MCF 10A (cell line): ENCODE measurements around the gene BCKDK. TPM values are rescaled to one million over a fixed set of nuclear protein-coding genes. Genes with fewer than 3 reads are reported as not detected.

Source experiments
- BruUV-seq: library from RNA; stranded (reverse); fragments of 400-500 nt; replicated peaks from 2 replicates; lab custom pipeline; 2021; lab: Mats Ljungman, UMichigan
- CTCF ChIA-PET: fragments of 300-600 bp; sonication (Branson Sonifier 250); formaldehyde crosslinking; extraction: SDS; loops from one replicate; lab custom pipeline; 2021; ENCODE audit warnings: antibody characterized with exemption, inconsistent platforms; lab: Yijun Ruan, JAX
- POLR2A ChIA-PET: fragments of 300-600, 350-650 bp; sonication (Branson Sonifier 250); formaldehyde crosslinking; extraction: SDS; loops from one replicate; lab custom pipeline; 2020; ENCODE audit warnings: antibody characterized with exemption, inconsistent platforms; lab: Yijun Ruan, JAX
- DNase-seq: peaks from one replicate; pipeline ENCODE4 v3.0.0-alpha.2; 2018; ENCODE audit not compliant: unreplicated experiment
- H3K27ac Mint-ChIP-seq: one replicate; pipeline ENCODE4 v1.8.0; 2022; ENCODE audit warnings: mild to moderate bottlenecking, low read depth, mixed read lengths; ENCODE audit not compliant: unreplicated experiment
- H3K27me3 Mint-ChIP-seq: one replicate; pipeline ENCODE4 v1.8.0; 2022; ENCODE audit warnings: mixed read lengths; ENCODE audit not compliant: insufficient read depth, unreplicated experiment
- H3K36me3 Mint-ChIP-seq: one replicate; pipeline ENCODE4 v1.8.0; 2022; ENCODE audit warnings: mild to moderate bottlenecking, moderate library complexity, mixed read lengths; ENCODE audit not compliant: insufficient read depth, unreplicated experiment
- H3K4me1 Mint-ChIP-seq: one replicate; pipeline ENCODE4 v1.8.0; 2022; ENCODE audit warnings: mixed read lengths; ENCODE audit not compliant: insufficient read depth, unreplicated experiment
- H3K4me3 Mint-ChIP-seq: one replicate; pipeline ENCODE4 v1.8.0; 2022; ENCODE audit warnings: mild to moderate bottlenecking, moderate library complexity, mixed read lengths; ENCODE audit not compliant: unreplicated experiment
- H3K9me3 Mint-ChIP-seq: one replicate; pipeline ENCODE4 v1.8.0; 2022; ENCODE audit warnings: mixed read lengths; ENCODE audit not compliant: unreplicated experiment
- intact Hi-C: fragments of 100-400 bp; cut with micrococcal nuclease; formaldehyde crosslinking; loops from 2 replicates; pipeline ENCODE4 v1.14.1; 2022
- total RNA-seq: library from RNA; stranded (reverse); gene quantifications from 2 replicates; pipeline ENCODE4 v1.2.3, GENCODE V29; 2022
- TF ChIP-seq, protein P1 (sequence below): fragments of 200-600 bp; IDR thresholded peaks from one replicate; pipeline ENCODE4 v1.8.0; 2022; ENCODE audit warnings: antibody characterized with exemption, mild to moderate bottlenecking; ENCODE audit not compliant: unreplicated experiment

The BCKDK gene
- total RNA-seq, 1 experiment from 2014 or later: 41.0 TPM

DNA sequence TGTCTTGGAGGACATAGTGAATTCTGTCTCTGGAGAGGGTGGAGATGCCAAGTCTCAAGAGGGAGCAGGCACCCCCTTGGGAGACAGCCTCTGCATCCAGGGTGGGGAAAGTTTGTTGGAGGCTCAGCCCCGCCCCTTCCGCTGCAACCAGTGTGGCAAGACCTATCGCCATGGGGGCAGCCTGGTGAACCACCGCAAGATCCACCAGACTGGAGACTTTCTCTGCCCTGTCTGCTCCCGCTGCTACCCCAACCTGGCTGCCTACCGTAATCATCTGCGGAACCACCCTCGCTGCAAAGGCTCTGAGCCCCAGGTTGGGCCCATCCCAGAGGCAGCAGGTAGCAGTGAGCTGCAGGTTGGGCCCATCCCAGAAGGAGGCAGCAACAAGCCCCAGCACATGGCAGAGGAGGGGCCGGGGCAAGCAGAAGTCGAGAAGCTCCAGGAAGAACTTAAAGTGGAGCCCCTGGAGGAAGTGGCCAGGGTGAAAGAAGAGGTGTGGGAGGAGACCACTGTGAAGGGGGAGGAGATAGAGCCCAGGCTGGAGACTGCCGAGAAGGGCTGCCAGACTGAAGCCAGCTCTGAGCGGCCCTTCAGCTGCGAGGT, 28.7 kb upstream of the BCKDK start:
- TF ChIP-seq, protein P1, sequence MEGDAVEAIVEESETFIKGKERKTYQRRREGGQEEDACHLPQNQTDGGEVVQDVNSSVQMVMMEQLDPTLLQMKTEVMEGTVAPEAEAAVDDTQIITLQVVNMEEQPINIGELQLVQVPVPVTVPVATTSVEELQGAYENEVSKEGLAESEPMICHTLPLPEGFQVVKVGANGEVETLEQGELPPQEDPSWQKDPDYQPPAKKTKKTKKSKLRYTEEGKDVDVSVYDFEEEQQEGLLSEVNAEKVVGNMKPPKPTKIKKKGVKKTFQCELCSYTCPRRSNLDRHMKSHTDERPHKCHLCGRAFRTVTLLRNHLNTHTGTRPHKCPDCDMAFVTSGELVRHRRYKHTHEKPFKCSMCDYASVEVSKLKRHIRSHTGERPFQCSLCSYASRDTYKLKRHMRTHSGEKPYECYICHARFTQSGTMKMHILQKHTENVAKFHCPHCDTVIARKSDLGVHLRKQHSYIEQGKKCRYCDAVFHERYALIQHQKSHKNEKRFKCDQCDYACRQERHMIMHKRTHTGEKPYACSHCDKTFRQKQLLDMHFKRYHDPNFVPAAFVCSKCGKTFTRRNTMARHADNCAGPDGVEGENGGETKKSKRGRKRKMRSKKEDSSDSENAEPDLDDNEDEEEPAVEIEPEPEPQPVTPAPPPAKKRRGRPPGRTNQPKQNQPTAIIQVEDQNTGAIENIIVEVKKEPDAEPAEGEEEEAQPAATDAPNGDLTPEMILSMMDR: no peak
- BruUV-seq: no TSS peak
- H3K36me3 Mint-ChIP-seq: peaks cover 25% of the 10 kb centered on the region
- no peaks in the 10 kb centered on the region for H3K27me3 Mint-ChIP-seq
- no peaks in the 10 kb centered on the region for H3K9me3 Mint-ChIP-seq
- DNase-seq: no peak
- ChIA-PET POLR2A (interaction anchor here (0.7 kb wide), 1 partner anchor 381 kb away, joined by 3 read pairs; no protein-coding TSS in a partner anchor), CTCF (interaction anchor here (1.7 kb wide), 1 partner anchor 20 kb away, joined by 3 read pairs; no protein-coding TSS in a partner anchor)
- peaks cover 14% of the 10 kb centered on the region for H3K4me1 Mint-ChIP-seq
- no peak overlapping the region for H3K27ac Mint-ChIP-seq
- intact Hi-C loops: no loop called here
- H3K4me3 Mint-ChIP-seq: no peak overlapping the region

DNA sequence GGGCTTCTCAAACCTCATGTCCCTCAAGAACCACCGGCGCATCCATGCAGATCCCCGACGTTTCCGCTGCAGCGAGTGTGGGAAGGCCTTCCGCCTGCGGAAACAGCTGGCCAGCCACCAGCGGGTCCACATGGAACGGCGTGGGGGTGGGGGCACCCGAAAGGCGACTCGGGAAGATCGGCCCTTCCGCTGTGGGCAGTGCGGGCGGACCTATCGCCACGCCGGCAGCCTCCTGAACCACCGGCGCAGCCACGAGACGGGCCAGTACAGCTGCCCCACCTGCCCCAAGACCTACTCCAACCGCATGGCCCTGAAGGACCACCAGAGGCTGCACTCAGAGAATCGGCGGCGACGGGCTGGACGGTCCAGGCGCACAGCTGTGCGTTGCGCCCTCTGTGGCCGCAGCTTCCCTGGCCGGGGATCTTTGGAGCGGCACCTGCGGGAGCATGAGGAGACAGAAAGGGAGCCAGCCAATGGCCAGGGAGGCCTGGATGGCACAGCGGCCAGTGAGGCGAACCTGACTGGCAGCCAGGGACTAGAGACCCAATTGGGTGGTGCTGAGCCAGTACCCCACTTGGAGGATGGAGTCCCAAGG, 28.1 kb upstream of the BCKDK start:
- ChIA-PET POLR2A (interaction anchor here (0.7 kb wide), 1 partner anchor 380 kb away, joined by 3 read pairs; no protein-coding TSS in a partner anchor), CTCF (interaction anchor here (0.7 to 1.7 kb wide), 2 partner anchors 19 to 97 kb away, joined by 3 to 4 read pairs; no protein-coding TSS in a partner anchor)
- H3K27me3 Mint-ChIP-seq: no peaks in the 10 kb centered on the region
- TF ChIP-seq, protein P1: no peak
- no peak for DNase-seq
- no peak overlapping the region for H3K27ac Mint-ChIP-seq
- no TSS peak for BruUV-seq
- intact Hi-C loops: no loop called here
- H3K36me3 Mint-ChIP-seq: peaks cover 21% of the 10 kb centered on the region
- no peak overlapping the region for H3K4me3 Mint-ChIP-seq
- H3K4me1 Mint-ChIP-seq: peaks cover 7% of the 10 kb centered on the region
- H3K9me3 Mint-ChIP-seq: no peaks in the 10 kb centered on the region

DNA sequence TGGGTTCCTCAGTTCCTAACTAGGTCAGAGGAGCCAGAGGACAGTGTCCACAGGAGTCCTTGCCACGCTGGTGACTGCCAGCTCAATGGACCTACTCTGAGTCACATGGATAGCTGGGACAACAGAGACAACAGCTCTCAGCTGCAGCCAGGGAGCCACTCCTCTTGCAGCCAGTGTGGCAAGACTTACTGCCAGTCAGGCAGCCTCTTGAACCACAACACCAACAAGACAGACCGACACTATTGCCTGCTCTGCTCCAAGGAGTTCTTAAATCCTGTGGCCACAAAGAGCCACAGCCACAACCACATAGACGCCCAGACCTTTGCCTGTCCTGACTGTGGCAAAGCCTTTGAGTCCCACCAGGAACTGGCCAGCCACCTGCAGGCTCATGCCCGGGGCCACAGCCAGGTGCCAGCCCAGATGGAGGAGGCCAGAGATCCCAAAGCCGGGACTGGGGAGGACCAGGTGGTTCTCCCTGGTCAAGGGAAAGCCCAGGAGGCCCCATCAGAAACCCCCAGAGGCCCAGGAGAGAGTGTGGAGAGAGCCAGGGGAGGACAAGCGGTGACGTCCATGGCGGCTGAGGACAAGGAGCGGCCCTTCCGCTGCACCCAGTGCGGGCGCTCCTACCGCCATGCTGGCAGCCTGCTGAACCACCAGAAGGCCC, 27.3 kb upstream of the BCKDK start:
- no peak for DNase-seq
- POLR2A ChIA-PET: interaction anchor here (0.6 to 1.0 kb wide), 4 partner anchors 9 to 47 kb away, joined by 3 read pairs; no protein-coding TSS in a partner anchor
- Mint-ChIP-seq H3K9me3 (no peaks in the 10 kb centered on the region), H3K27ac (no peak overlapping the region), H3K4me3 (no peak overlapping the region), H3K36me3 (peaks cover 21% of the 10 kb centered on the region), H3K4me1 (peaks cover 6% of the 10 kb centered on the region), H3K27me3 (no peaks in the 10 kb centered on the region)
- CTCF ChIA-PET: no interaction called here
- intact Hi-C loops: no loop called here
- TF ChIP-seq, protein P1: no peak
- no TSS peak for BruUV-seq
